ENCODE results near the gene MPDZ.

MPDZ gene

GRCh38 chr9:13149454-13149853 lies 130.0 kb downstream of the MPDZ start:
- H3K9ac ChIP-seq (ENCODE audit: low read length) = no peak overlapping the region
- H3K9me3 ChIP-seq (ENCODE audit: insufficient read depth, low read length) = no peaks in the 10 kb centered on the region
- TF ChIP-seq CTCF (IDR thresholded peaks at IDR 0.05; ENCODE audit: insufficient read depth, low read length, poor library complexity, severe bottlenecking) (no peak), EZH2phosphoT487 (conservative IDR thresholded peaks at IDR 0.05; ENCODE audit: low read length) (no peak)
- no peaks in the 10 kb centered on the region for H3K27me3 ChIP-seq (ENCODE audit: low read length)
- H3F3A ChIP-seq (ENCODE audit: insufficient read depth) = no peaks in the 10 kb centered on the region
- H4K20me1 ChIP-seq (ENCODE audit: low read depth, low read length) = no peaks in the 10 kb centered on the region
- H3K4me2 ChIP-seq (ENCODE audit: low read depth, low read length, poor library complexity, severe bottlenecking) = no peak overlapping the region
- H3K4me3 ChIP-seq (ENCODE audit: insufficient read depth, low read length, poor library complexity, severe bottlenecking) = no peak overlapping the region
- no peaks in the 10 kb centered on the region for H3K36me3 ChIP-seq (ENCODE audit: low read length)
- no peaks in the 10 kb centered on the region for H3K9me2 ChIP-seq (replicated peaks; ENCODE audit: insufficient read depth, low read length)
- H3K79me2 ChIP-seq (ENCODE audit: insufficient read depth, low read length) = no peaks in the 10 kb centered on the region
- no peak overlapping the region for H2AFZ ChIP-seq (ENCODE audit: low read depth, low read length, severe bottlenecking)
- H3K27ac ChIP-seq (ENCODE audit: low read depth, low read length) = no peak overlapping the region

- Histone ChIP-seq H3K9me3 (ENCODE audit: insufficient read depth, low read length) (no peaks in the 10 kb centered on the region), H3F3A (ENCODE audit: insufficient read depth) (no peaks in the 10 kb centered on the region), H3K4me3 (ENCODE audit: insufficient read depth, low read length, poor library complexity, severe bottlenecking) (no peak overlapping the region), H3K9ac (ENCODE audit: low read length) (no peak overlapping the region), H4K20me1 (ENCODE audit: low read depth, low read length) (no peaks in the 10 kb centered on the region), H3K79me2 (ENCODE audit: insufficient read depth, low read length) (no peaks in the 10 kb centered on the region), H3K27me3 (ENCODE audit: low read length) (no peaks in the 10 kb centered on the region), H3K27ac (ENCODE audit: low read depth, low read length) (no peak overlapping the region), H3K4me2 (ENCODE audit: low read depth, low read length, poor library complexity, severe bottlenecking) (no peak overlapping the region), H3K9me2 (replicated peaks; ENCODE audit: insufficient read depth, low read length) (no peaks in the 10 kb centered on the region), H2AFZ (ENCODE audit: low read depth, low read length, severe bottlenecking) (no peak overlapping the region), H3K36me3 (ENCODE audit: low read length) (no peaks in the 10 kb centered on the region)
- no peak for TF ChIP-seq EZH2phosphoT487 (conservative IDR thresholded peaks at IDR 0.05; ENCODE audit: low read length)
Measured at GRCh38 chr9:13146840-13147239, 132.7 kb downstream of the MPDZ start.

GRCh38 chr9:13145340-13145739 lies 134.2 kb downstream of the MPDZ start:
- Histone ChIP-seq H4K20me1 (ENCODE audit: low read depth, low read length) (no peaks in the 10 kb centered on the region), H3K9ac (ENCODE audit: low read length) (no peak overlapping the region), H3K4me2 (ENCODE audit: low read depth, low read length, poor library complexity, severe bottlenecking) (no peak overlapping the region), H3K9me2 (replicated peaks; ENCODE audit: insufficient read depth, low read length) (no peaks in the 10 kb centered on the region), H3K36me3 (ENCODE audit: low read length) (no peaks in the 10 kb centered on the region), H3K27me3 (ENCODE audit: low read length) (no peaks in the 10 kb centered on the region), H3K79me2 (ENCODE audit: insufficient read depth, low read length) (no peaks in the 10 kb centered on the region), H3K9me3 (ENCODE audit: insufficient read depth, low read length) (no peaks in the 10 kb centered on the region), H2AFZ (ENCODE audit: low read depth, low read length, severe bottlenecking) (no peak overlapping the region), H3K4me3 (ENCODE audit: insufficient read depth, low read length, poor library complexity, severe bottlenecking) (no peak overlapping the region), H3K27ac (ENCODE audit: low read depth, low read length) (no peak overlapping the region), H3F3A (ENCODE audit: insufficient read depth) (no peaks in the 10 kb centered on the region)
- no peak for TF ChIP-seq CTCF (IDR thresholded peaks at IDR 0.05; ENCODE audit: insufficient read depth, low read length, poor library complexity, severe bottlenecking)
- no peak for TF ChIP-seq EZH2phosphoT487 (conservative IDR thresholded peaks at IDR 0.05; ENCODE audit: low read length)

- Histone ChIP-seq H3K9ac (ENCODE audit: low read length) (no peak overlapping the region), H3K27ac (ENCODE audit: low read depth, low read length) (no peak overlapping the region), H3K4me2 (ENCODE audit: low read depth, low read length, poor library complexity, severe bottlenecking) (no peak overlapping the region), H3K9me2 (replicated peaks; ENCODE audit: insufficient read depth, low read length) (no peaks in the 10 kb centered on the region), H3F3A (ENCODE audit: insufficient read depth) (no peaks in the 10 kb centered on the region), H3K36me3 (ENCODE audit: low read length) (no peaks in the 10 kb centered on the region), H3K27me3 (ENCODE audit: low read length) (no peaks in the 10 kb centered on the region), H2AFZ (ENCODE audit: low read depth, low read length, severe bottlenecking) (no peak overlapping the region), H3K4me3 (ENCODE audit: insufficient read depth, low read length, poor library complexity, severe bottlenecking) (no peak overlapping the region), H3K9me3 (ENCODE audit: insufficient read depth, low read length) (no peaks in the 10 kb centered on the region), H3K79me2 (ENCODE audit: insufficient read depth, low read length) (no peaks in the 10 kb centered on the region), H4K20me1 (ENCODE audit: low read depth, low read length) (no peaks in the 10 kb centered on the region)
- TF ChIP-seq EZH2phosphoT487 (conservative IDR thresholded peaks at IDR 0.05; ENCODE audit: low read length) (no peak), CTCF (IDR thresholded peaks at IDR 0.05; ENCODE audit: insufficient read depth, low read length, poor library complexity, severe bottlenecking) (no peak)
Measured at GRCh38 chr9:13144166-13144775, 135.2 kb downstream of the MPDZ start.

Measured in SU-DHL-6 (cell line).